MM.1S (cell line): Measurements from ENCODE around the gene NKAPD1.

Experiments
- CTCF ChIP-seq: fragments of 300-600 bp; sonication (generic); IDR thresholded peaks from 2 replicates; pipeline ENCODE4 v1.5.1; 2016; ENCODE audit warnings: antibody characterized with exemption, low read length, mixed read lengths
- EZH2 ChIP-seq: fragments of 300-600 bp; sonication (generic); optimal IDR thresholded peaks from 2 replicates; pipeline ENCODE3; 2017; ENCODE audit warnings: low read depth, mild to moderate bottlenecking, antibody characterized with exemption, low read length, mixed read lengths

- TF ChIP-seq CTCF (no peak), EZH2 (no peak)
These were observed 44.1 kb downstream of the NKAPD1 start for GRCh38 chr11:112118176-112118575.
